ENCODE data around the gene GP5.

Gene GP5

DNA sequence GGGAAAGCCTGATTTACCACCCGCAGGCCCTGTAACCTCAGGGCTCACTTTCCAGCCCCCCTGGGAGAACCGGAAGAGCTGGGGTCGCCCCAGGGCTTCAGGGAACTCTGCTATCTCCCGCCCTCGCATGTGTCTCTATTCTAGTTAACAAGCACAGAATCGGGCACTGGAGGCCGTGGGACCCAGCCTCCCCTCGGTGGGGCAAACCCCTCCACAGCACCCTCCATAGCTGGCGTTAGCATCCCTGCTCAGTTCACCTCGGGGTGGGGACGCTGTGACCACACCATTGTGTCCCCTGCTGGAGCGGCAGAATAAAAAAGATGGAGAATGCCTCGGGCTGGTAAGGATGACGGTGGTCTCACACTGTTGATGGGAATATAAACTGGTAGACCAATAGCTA lies 26.0 kb downstream of the GP5 start:
- TF ChIP-seq, protein P1, sequence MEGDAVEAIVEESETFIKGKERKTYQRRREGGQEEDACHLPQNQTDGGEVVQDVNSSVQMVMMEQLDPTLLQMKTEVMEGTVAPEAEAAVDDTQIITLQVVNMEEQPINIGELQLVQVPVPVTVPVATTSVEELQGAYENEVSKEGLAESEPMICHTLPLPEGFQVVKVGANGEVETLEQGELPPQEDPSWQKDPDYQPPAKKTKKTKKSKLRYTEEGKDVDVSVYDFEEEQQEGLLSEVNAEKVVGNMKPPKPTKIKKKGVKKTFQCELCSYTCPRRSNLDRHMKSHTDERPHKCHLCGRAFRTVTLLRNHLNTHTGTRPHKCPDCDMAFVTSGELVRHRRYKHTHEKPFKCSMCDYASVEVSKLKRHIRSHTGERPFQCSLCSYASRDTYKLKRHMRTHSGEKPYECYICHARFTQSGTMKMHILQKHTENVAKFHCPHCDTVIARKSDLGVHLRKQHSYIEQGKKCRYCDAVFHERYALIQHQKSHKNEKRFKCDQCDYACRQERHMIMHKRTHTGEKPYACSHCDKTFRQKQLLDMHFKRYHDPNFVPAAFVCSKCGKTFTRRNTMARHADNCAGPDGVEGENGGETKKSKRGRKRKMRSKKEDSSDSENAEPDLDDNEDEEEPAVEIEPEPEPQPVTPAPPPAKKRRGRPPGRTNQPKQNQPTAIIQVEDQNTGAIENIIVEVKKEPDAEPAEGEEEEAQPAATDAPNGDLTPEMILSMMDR (IDR thresholded peaks at IDR 0.05; ENCODE audit: extremely low read depth, insufficient read depth, missing control alignments) = no peak
- DNase-seq (ENCODE audit: low spot score) = no peak
- in situ Hi-C loops (cut with MboI; ENCODE audit: low pct_unique_long_range_greater_than_20kb, low sequenced_read_pairs, unreplicated experiment) = no loop called here

DNA sequence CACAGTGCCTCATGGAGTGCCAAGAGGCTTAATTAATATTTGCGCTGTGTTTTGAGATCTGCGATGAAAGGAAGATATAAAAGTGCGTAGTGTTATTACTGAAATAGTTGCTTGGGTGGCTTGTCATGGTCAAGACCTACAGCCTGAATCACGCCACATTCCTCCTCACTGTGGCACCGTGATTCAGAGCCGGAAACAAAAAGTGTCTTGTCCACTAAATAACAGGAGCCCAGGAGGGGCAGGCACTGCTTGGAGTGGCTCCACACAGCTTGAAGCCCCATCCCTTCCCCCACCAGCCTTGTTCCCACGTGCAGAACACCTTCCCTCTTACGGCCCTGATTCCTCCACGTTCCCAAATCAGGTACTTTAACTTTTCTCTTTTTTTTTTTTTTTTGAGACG lies 28.3 kb downstream of the GP5 start:
- DNase-seq (ENCODE audit: low spot score) = no peak
- TF ChIP-seq, protein P1 (IDR thresholded peaks at IDR 0.05; ENCODE audit: extremely low read depth, insufficient read depth, missing control alignments) = no peak
- in situ Hi-C loops (cut with MboI; ENCODE audit: low pct_unique_long_range_greater_than_20kb, low sequenced_read_pairs, unreplicated experiment) = no loop called here

DNA sequence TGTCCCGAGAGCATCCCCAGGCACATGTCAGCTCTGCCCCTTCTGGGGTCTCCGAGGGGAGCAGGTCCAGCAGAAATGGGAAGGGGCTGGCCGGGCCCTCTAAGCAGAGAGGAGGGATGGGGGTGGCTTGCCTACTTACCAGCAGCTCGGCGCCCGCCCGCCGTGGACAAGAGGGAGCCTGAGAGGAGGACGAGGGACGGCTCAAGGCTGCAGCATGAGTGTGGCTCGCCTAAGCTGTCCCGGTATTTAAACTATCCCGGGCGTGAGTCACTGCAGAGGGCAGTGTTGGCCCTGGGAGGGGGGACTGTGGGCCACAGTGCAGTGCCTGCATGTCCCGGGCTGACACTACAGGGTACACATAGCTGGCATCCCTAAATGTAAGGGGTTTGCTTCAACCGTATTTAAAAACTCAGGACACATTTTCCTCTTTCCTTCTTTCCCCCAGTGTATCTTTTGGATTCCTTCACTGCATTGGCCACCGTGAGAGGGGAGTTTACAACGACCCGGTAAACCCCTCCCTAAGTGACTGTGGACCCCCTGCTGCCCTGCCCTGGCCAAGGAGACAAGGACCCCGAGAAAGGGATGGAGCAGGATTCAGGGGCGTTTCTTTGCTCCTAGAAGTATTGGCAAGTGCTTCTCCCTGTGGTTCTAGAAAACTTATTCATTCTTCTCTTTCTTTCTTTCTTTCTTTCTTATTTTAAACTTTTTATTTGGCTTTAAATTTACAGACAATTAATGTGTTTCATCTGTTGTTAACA lies 29.4 kb downstream of the GP5 start, which contains the start of gene LRRC15:
Gene LRRC15 (minus strand): TSS at position 222 of the 758 bp plus-strand sequence. CDS start 8,700 bp downstream, outside the sequence.
- no peak for DNase-seq (ENCODE audit: low spot score)
- in situ Hi-C loops (cut with MboI; ENCODE audit: low pct_unique_long_range_greater_than_20kb, low sequenced_read_pairs, unreplicated experiment) = no loop called here
- TF ChIP-seq, protein P1 (IDR thresholded peaks at IDR 0.05; ENCODE audit: extremely low read depth, insufficient read depth, missing control alignments) = no peak

DNA sequence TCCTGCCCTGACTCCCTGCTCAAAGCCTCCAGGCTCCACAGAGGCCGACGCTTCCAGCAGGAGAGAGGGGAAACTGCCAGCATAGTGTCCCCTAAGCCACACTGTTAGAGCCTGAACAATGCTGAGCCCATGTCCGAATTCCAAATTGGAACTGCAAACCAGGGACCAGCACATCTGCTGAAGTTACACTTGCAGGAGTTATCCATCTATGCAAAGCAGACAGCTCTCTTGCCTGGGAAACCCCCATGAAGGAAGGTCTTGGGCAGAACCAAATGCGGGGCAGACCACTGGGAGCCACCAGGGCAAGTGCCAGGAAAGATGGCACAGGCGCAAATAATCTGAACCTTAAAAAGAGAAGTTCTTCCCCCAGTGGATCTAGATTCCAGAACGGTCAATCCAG lies 30.1 kb downstream of the GP5 start:
- DNase-seq (ENCODE audit: low spot score) = no peak
- TF ChIP-seq, protein P1 (IDR thresholded peaks at IDR 0.05; ENCODE audit: extremely low read depth, insufficient read depth, missing control alignments) = no peak
- in situ Hi-C loops (cut with MboI; ENCODE audit: low pct_unique_long_range_greater_than_20kb, low sequenced_read_pairs, unreplicated experiment) = no loop called here

DNA sequence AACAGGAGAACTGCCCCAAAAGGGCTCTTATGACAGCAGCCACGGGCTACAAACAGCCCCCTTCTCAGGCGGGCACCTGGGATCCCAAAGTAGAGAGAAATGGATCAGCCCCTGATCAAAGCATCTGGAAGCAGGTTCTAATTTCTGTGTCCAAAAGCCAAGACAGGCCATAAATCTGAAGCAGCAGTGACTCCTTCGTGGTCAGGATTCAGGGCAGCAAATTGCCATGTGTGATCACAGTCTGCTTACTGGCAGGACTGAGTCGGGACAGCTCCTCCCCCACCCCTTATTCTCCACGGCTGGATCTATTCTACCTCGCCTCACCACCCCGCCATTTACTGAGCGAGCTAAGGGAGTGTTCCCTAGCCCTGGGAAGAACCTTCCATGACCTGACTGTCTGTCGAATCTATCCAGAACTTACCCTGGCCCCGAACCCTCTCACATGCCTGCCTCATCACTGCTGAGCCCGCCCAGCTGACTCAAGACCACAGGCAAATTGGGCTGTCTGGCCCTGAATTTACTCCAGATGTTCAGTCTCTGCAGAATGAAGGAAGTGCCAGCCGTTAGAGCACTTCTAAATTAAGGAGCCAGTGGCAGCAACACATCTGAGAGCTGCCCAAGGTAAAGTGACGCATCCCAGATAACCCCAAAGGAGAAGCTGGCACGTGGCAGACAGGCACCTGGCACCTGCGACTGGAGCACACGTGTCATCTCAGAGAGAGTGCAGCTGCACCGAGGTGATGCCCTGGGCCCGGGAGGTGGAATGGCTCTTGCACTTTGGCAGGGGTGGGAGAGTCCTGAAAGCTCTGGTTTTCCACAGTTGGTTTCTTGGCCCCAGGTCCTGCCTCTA lies 30.8 kb downstream of the GP5 start:
- no peak for DNase-seq (ENCODE audit: low spot score)
- TF ChIP-seq, protein P1 (IDR thresholded peaks at IDR 0.05; ENCODE audit: extremely low read depth, insufficient read depth, missing control alignments) = no peak
- in situ Hi-C loops (cut with MboI; ENCODE audit: low pct_unique_long_range_greater_than_20kb, low sequenced_read_pairs, unreplicated experiment) = no loop called here

DNA sequence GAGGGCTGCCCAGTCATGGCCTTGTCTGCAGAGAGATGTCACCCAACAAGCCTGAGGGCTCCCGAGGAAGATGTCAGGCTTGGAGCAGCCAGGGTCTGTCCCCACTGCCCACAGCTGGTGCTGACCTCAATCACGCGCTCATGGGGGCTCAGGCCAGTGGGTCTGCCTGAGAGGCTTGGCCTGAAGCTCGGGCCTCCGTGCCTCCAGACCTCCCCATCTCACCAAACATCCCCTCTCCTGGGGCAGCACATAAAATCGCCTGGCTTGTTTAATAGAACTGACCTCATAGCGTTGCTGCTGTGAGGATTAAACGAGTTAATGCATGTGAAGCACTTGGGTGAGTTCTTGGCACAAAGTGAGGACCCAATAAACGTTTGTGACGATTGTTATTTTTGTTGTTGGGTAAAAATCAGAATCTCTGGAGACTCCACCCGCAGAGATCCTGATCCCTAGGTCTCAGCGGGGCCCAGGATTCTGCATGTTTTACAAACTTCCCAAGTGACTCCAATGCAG lies 33.0 kb downstream of the GP5 start:
- no peak for DNase-seq (ENCODE audit: low spot score)
- TF ChIP-seq, protein P1 (IDR thresholded peaks at IDR 0.05; ENCODE audit: extremely low read depth, insufficient read depth, missing control alignments) = no peak
- in situ Hi-C loops (cut with MboI; ENCODE audit: low pct_unique_long_range_greater_than_20kb, low sequenced_read_pairs, unreplicated experiment) = no loop called here
